CD4-positive, alpha-beta T cell treated with Interleukin-10 for 1 hour (primary cell): ENCODE measurements around the gene RPS6KC1.

ENCODE experiments used
- DNase-seq: peaks from one replicate; pipeline ENCODE4 v3.0.0-alpha.2; 2020

RPS6KC1 gene

DNA sequence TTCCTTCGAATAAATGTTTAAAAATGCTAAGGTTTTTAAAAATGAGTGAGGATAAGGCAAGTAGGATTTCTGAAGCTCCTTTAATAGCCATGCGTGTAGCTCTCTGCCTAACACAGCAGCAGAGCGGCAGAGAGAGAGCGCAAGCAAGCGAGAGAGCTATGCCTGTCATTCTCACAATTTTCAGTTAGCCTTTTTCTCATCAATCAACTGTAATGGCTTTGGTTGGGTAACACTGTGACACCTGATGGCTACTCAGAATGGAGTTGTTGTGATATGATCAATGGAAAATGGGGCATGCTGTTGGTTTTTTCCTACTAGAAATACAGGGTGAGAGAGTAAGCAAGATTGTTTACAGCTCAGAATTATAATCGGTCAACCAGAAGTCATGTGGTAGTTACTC is 198.4 kb downstream of the RPS6KC1 start:
- no peak for DNase-seq

DNA sequence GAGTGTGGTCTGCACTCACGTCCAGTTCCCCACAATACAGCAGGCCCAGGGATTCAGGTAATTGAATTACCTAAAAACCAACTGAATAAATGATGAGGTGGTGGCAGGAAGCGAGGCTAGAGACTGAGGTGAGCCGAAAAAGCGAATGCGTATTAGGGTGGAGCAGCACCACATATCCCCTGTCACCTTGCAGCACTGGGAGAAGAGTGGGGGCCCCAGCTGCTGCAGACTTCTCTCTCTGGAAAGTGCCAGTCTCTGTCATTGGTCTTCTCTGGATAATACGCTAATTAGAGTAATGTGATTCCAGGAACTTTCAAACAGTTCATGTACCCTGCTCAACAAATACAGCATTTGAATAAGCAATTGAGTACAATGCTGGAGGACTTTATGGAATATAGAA is 199.0 kb downstream of the RPS6KC1 start:
- DNase-seq, result no peak

DNA sequence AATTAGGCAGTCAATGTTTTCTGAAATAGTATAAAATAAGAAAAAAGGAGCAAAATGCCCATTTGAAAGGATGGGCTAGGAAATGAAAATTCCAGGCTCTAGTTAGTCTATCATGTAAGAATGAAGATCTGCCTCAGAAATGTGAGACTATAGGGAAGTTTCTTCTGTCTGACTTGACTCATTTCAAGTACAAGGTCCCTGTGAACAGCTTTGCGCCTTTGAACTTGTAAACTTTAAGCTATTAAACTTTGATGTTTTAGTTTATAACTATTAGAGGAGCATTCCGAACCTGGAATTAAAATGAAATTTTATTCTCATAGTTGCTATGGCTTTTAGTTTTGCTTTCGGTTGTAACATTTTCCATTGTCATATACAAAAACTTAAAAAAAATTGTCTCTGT is 199.4 kb downstream of the RPS6KC1 start:
- DNase-seq, result no peak

DNA sequence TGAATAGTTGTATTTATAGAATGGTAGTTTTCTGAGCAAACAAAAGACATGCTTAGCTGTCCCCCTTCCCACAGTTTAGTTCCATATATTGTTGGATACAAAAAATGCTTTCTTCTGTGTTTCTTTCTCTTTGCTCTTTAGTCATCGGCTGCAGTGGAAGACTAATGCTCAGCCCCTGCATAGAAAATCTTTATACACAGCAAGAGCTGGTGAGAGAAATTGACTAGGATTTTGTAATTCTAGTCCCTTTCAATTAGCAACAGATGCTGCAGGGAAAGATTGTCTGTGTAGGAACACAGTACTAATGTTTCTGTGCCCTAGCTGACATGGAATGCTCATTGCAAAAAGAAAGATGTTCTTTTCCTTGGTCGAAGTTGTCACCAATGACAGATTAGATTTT is 200.9 kb downstream of the RPS6KC1 start:
- no peak for DNase-seq

DNA sequence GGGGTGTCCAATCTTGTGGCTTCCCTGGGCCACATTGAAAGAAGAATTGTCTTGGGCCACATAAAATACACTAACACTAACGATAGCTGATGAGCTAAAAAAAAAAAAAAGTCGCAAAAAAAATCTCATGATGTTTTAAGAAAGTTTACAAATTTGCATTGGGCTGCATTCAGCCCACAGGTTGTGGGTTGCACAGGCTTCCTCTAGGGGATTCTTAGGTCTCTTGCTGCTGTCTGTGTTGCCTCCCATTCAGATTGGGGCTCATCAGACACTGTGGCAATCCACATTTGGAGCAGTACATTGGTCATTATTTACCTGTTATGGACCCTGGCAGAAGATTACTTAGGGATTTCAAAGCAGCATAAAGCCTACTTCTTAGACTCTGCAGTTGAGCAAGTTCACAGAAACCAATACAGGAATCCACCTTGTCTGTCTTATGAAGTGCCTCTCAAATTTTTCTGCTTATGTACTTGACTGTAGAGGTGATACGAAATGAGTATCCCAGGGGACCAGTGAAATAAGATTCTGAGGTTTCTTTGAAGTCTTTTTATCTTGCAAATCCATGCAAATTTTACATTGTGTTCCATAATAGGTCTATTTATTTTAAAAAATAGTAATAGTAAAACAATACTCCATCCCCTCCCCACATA is 205.5 kb downstream of the RPS6KC1 start:
- DNase-seq, result no peak

DNA sequence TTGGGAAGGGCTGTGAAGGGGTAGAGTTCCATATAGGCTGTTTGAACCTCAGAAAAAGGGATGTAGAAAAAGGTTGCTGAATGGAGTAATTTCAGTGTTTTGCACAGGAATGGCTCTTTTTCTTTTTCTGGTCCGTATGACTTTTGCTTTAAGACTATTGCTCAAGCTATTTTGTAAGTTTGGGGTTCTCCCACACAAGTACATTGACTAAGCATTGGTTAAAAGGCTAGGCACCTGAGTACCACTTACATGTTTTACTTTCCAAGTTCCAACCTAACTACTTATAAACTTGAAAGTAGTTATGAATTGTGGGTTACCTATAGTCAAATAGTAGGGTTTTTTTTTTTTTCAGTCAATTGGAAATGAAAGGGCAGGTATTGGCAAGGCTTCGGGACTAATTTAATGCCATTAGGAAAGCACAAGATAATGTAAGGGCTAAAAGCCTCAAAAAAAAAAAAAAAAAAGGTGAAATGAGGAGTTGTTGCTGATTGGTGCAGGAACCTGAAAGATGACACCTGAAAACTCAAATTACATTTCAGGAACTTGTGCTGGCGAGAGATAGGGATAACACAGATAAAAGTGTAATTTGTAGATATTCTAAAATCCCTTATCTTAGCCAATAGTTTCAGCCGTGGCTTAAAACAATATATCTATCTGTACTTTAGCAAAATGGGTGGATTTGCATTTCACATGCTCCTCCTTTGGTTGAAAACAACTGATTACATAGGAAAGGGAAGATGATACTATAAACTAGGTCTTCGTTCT is 209.5 kb downstream of the RPS6KC1 start:
- DNase-seq, result no peak

DNA sequence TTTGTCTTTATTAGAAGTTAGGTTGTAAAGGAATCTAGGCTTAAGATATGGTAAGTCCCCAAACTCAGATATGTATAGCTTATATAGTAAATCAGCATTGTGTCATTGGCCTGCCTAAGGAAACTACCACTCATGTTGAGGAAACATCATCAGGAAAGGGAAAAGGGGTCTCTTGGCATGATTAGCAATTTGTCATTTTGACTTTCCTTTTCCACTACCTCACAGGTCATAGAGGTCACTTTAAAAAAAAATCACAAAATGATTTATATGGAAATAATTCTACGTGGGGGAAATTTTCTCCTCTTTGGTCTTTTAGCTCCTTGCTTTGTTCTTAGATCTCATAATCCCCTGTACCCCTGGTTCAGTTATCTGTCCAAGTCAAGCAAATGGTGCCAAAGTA is 213.5 kb downstream of the RPS6KC1 start:
- DNase-seq, result no peak

DNA sequence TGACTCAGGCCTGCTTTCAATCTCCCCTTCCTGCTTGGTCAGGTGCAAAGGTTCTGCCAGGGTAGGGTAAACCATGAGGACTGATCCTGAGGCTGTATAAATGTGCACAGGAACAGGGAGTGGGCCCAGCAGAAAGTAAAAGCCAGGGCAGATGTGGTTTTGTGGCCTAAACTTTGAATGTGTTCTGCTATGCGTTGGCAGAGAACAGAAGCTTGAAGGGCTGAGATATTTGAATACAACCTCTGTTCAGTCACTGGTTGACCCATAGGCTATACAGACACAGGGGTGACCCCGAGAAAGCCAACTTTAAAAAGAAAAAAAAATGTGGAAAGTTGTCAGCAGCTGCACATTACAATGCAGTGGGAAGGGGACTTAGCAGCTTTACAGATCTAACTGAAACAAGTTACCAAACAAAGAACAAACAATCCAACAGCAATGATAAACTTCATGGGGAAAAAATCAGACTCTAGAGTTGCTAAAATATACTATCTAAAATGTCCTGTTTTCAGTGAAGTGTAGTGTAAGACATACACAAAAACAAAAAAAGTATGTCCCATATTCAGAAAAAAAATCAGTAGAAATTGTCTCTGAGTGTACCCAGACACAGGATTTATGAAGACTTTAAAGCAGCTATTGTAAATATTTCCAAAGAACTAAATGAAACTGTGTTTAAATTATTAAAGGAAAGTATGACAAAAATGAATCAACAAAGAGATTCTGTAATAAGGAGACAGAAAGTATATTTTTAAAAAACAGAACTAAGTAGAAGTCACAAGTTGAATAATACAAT is 216.1 kb downstream of the RPS6KC1 start:
- no peak for DNase-seq

DNA sequence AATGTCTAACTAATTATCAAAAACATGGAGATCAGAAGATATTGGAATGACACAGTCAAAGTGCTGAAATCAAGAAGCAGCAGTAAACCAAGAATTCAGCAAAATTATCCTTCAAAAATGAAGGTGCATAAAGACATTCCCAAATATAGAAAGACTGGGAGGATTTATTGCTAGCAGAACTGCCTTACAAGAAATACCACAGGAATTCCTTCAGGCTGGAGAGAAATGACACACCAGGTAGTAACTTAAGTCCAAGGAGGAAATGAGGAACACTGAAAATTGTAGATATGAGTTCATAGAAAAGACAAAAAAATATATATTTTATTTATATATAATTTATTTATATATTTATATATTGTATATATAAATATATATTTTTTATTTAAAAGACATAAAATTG is 217.2 kb downstream of the RPS6KC1 start:
- no peak for DNase-seq

DNA sequence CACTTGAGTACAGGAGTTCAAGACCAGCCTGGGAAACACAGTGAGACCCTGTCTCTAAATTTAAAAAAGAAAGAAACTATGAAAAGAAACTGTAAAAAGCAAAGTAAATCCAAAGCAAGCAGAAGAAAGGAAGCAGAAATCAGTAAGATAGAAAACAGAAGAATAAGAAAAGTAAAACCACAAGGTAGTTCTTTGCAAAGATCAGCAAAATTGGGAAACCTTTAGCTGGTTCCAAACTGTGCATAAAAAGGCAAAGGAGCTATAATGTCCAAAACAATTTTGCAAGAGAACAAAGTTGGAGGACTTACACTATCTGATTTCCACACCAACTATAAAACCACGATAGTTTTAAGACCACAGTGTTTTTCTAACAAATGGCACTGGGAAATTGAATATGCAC is 218.8 kb downstream of the RPS6KC1 start:
- no peak for DNase-seq

DNA sequence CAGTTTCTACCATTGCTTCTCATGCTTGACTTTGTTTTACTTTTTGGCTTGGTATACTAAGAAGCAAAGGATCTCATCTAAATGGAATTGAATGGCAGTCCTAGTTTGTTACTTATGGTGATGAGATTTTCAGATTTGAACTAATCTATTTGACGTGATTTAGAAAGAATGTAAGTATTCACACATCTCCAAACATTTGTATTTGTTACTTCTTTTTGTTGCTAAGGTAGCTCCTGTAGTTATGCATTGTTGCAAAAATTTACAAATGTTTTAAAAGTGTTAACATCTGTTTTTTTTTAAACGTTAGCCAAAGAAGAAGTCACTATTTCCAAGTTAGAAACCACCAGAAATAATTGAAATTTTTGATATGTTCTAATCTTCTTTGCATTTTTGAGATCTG is 222.5 kb downstream of the RPS6KC1 start:
- no peak for DNase-seq

DNA sequence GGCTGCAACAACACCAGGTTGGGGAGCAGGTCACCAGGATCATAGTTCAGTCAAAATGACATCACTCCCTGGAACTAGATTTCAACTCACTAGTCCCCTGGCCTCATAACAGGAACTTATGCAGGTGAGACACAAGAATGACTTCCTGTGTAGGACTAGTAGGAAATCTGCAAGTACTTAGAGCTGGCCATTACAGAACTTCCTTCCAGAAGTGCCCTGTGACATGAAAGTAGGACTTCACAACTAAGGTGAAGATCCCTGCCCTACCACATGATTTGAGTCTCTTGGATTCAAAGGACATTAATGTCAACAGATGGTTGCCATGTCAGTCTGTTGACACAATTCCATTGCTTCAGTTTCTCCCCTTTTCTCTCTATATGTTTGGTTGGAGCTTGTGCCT is 223.1 kb downstream of the RPS6KC1 start:
- DNase-seq, result no peak

DNA sequence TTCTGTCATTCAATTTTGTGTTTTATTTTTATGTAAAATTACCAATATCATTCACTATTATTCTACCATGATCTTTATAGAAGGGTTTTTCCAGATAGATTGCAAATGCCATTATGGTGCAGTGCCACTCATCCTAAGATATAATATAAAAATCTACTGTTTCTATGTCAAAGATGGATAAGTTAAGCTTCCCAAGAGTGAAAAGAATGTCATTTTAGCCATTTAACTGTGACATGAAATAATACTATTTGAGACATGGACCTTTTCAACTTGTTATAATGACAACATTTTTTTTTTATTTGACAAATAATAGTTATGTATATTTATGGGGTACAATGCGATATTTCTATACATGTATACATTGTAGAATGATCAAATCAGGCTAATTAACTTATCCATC is 224.3 kb downstream of the RPS6KC1 start:
- DNase-seq, result no peak

DNA sequence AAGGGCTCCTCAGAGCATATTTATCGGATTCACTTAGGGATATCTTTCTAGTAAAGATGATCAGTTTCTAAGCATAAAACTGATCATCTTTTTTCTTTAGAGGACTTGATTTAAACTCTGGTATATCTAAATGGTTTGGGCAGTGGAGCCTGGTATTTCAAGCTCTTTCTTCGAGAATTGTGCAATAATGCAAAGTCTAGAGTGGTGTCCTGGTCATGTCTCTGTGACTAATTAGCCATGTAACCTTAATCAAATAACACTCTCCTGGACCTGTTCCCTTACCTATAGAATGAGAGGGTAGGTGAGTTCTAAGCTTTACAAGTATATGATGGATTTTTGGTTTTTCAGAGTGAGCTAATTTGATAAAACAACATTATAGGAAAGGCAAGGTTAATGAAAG is 225.2 kb downstream of the RPS6KC1 start:
- DNase-seq, result no peak

DNA sequence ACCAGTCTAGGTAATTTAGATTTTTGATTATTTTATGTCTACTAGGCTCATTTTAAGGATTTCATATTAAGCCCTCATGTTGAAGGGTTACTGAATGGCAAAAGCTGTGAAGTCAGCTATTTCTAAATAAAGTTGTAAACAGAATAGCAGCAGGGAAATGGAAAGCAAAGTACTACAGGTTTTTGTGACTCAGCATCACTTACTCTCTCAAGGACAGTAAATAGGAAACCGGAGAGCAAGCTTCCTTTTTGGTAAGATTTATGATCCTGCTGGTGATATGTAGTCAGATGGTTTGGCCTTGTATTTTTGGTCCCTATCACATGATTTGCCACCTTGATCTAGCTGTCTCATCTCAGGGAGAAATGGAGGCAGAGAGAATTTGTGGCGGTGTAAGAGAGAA is 226.0 kb downstream of the RPS6KC1 start:
- no peak for DNase-seq

DNA sequence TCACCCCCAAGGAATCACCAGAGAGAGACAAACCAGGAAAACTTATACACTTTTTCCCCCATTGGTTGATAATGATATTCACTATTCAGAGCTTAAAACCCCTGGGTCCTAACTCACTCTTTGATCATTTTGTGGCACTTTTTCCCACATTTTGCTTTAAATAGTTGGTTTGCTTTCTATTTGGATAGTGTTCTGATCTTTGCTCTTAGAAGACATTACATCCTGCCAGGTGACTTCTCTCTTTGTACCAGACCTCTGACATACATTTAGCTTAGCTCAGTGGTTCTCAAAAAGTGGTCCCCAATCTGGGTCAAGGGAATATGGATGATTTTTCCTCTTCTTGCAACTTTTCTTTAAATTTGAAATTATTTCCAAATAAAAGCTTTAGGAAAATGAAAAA is 228.4 kb downstream of the RPS6KC1 start:
- no peak for DNase-seq

DNA sequence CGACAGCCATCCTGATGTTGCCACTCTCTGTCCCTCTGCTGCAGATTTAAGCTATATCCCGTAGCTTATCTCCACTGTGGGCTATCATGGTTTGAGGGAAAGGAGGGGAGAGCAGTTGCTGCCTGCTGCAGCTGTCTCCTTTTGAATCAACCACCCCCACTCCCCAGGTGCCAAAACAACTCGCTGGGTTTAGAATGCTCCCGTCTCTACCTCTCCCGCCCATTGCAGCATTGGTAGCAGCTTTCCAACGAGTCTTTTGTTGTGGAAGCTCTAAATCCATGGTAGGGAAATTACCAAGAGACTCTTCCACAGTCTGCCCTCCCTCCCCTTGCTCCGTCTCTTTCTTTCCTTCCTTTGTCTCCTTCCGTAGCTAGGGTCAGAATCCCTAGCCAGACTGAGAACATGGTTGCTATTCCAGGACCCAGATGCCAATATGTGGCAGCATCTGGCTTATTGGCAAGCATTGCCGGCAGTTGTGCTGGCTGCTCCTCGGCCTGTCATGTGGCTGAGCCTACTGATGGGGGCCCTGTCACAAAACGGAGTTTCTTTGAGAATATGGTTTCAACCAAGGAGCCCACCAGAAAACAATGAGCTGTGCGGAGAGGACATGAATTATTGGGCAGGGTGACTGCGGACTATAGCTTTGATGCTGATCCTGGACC is 230.7 kb downstream of the RPS6KC1 start:
- DNase-seq, result no peak

DNA sequence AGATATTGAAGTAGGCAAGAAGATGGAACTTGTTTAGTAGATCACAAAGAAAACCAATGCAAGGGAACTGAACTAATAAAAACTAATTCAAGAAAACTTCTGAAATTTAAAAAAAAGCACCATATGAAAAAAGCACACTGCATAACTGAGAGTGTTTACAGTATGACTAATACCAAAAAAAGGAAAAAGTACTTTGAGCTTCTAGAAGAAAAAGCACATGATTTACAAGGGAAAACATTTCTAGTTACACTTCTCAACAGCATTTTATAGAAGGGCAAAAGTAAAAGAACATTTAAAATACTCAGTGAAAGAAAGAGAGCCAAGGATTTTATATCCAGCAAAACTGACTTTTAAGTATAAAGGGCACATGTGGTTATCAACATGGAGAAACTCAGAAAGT is 233.6 kb downstream of the RPS6KC1 start:
- DNase-seq, result no peak

DNA sequence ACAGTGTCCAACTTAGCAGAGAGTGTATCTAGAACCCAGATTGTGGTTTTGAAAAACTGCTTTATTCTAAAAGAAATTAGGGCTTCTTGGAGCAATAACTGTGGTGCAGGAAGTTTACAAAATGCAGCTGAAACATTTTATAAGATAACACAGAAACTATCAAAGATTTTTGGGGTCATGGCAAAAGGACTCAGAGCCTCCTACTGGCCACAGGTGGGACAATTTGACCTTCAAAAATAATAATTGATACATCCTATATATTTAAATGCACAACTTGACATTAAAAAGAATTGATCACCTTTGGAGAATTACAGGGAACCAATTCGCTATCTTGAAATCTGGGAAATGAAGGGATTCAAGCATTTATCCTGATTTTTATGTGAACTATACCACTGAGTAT is 235.2 kb downstream of the RPS6KC1 start:
- DNase-seq, result no peak

DNA sequence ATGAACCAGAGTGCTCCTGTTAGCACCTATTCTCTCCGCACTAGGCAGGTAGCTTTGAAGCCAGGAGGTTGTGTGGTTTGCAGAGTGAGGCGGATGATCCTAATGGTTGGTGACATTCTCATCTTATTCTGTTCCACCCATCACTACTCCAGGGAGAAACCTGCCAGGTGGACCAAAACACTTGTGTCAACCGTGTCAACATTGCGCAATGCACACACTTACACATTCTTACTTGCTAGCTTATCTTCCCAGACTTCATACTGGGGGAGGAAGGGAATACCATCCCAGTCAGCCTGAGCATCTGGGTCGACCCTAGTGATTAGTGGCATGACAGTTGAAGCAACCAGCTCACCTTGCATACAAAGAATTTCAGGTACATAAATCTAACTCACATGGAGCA is 236.9 kb downstream of the RPS6KC1 start:
- DNase-seq, result no peak

DNA sequence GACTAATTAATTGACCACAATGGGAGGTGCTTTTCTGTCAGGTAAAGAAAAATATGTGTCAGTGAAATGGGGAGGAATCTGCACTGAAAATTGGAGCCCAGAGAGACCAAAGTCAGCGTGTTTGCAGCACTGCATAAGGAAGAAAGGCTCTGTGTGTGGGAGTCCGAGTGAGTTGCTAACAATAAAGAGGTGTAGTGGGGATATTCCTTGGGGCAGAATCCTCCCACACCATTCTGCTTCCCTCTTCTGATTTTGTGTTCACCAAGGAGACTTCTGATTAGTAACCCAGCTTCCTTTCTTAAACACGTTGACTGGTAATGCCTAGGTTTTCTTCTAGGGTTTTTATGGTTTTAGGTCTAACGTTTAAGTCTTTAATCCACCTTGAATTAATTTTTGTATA is 240.5 kb downstream of the RPS6KC1 start:
- no peak for DNase-seq

DNA sequence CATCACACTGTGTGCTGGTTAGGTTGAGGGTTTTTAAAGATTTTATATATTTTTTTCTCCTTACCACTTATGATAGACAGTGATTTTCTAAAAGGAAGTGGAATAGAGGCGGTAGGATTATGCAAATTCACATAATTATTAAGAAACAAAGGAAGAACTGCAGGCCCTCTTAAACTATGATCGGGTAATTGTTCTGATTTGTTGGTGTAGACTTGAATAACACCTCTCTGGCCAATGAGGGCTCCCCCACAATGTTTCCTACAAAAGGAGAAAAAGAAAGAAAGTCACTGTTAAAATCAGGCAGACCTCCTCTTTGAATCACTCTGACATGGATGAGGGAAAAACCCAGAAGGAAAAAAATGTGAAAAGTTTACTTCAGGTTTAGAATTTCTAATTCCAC is 241.6 kb downstream of the RPS6KC1 start:
- no peak for DNase-seq

DNA sequence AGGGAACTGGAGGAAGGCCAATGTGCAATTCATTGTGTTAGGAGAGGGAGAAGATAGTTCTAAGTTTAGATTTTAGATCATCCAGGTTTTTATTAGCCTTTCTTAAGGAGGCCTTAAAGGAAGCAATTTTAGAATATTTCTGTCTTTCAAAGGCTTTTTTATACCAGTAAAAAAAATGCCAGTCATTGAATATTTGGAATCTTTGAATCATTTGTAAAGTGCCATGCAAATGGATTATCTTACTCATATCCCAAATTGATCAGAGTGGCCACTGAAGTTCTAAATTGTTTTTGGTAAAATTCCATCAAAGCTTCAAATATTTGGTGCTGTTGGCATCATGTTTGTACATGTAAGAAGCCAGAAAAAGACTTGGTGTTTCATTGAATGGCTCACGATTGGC is 244.8 kb downstream of the RPS6KC1 start:
- DNase-seq, result no peak

DNA sequence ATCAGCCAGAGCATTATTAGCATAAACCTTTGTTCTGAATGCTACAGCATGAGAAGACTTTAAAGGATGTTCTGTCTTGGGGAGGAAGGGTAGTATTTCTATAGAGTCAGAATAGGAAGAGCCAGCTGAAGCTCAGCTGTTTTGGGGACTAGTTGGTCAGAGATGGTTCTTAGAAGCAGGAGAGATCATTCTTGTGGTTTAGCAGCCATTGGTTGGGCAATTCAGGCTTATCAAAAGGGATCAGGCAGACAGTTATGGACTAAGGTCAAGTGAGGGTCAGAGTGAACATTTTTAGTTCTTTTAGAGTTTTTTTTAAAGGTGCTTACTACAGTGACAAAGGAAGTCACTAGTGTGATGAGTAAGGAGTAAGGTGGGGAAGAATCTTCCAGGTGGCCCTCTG is 245.5 kb downstream of the RPS6KC1 start:
- no peak for DNase-seq
